ENCODE results near the gene A4GALT. TPM values are rescaled to one million over a fixed set of nuclear protein-coding genes. Genes with fewer than 3 reads are reported as not detected.
"Not testable (repeated sequence)": the region's sequence is repeated elsewhere in the genome, so short reads cannot be mapped to it uniquely, and the experiment has no call there.

The A4GALT gene
- polyA plus RNA-seq, 1 experiment: 1.8 TPM

- no peak overlapping the region for H3K4me3 ChIP-seq (ENCODE audit: low read depth, low read length)
- no peak overlapping the region for H3K27ac ChIP-seq (ENCODE audit: low read depth, low read length)
- POLR2A ChIA-PET: no interaction called here
- peaks cover 2% of the 10 kb centered on the region; the same call in 1 of the 2 replicates for H3K9me3 ChIP-seq (ENCODE audit: control insufficient read depth, insufficient read depth, low read length)
- DNase-seq (ENCODE audit: low read depth, low spot score): no peak
- no peaks in the 10 kb centered on the region for H3K27me3 ChIP-seq (ENCODE audit: control insufficient read depth, insufficient read depth, low read length)
- CTCF ChIA-PET: interaction anchor here (0.8 to 1.1 kb wide), 2 partner anchors 125 to 136 kb away, joined by 3 to 4 read pairs; no protein-coding TSS in a partner anchor
- TF ChIP-seq CTCF (IDR thresholded peaks at IDR 0.05; ENCODE audit: low read depth, low read length): no peak
Observed at GRCh38 chr22:42683578-42684283, 36.9 kb downstream of the A4GALT start.

GRCh38 chr22:42682113-42682851 is 38.4 kb downstream of the A4GALT start:
- H3K27me3 ChIP-seq (ENCODE audit: control insufficient read depth, insufficient read depth, low read length): no peaks in the 10 kb centered on the region
- CTCF ChIA-PET: no interaction called here
- no peak for DNase-seq (ENCODE audit: low read depth, low spot score)
- POLR2A ChIA-PET: no interaction called here
- H3K4me3 ChIP-seq (ENCODE audit: low read depth, low read length): no peak overlapping the region
- H3K9me3 ChIP-seq (ENCODE audit: control insufficient read depth, insufficient read depth, low read length): peaks cover 7% of the 10 kb centered on the region; the same call in 1 of the 2 replicates
- TF ChIP-seq CTCF (IDR thresholded peaks at IDR 0.05; ENCODE audit: low read depth, low read length): no peak
- H3K27ac ChIP-seq (ENCODE audit: low read depth, low read length): no peak overlapping the region

GRCh38 chr22:42680648-42681047 is 40.0 kb downstream of the A4GALT start:
- POLR2A ChIA-PET: interaction anchor here (0.5 to 1.0 kb wide), 2 partner anchors 17 to 112 kb away, joined by 3 to 8 read pairs; no protein-coding TSS in a partner anchor

GRCh38 chr22:42679691-42680090 is 41.0 kb downstream of the A4GALT start:
- no peak for DNase-seq (ENCODE audit: low read depth, low spot score)
- H3K27ac ChIP-seq (ENCODE audit: low read depth, low read length): no peak overlapping the region
- CTCF ChIA-PET: no interaction called here
- peaks cover 7% of the 10 kb centered on the region; the same call in 1 of the 2 replicates for H3K9me3 ChIP-seq (ENCODE audit: control insufficient read depth, insufficient read depth, low read length)
- H3K4me3 ChIP-seq (ENCODE audit: low read depth, low read length): no peak overlapping the region
- TF ChIP-seq CTCF (IDR thresholded peaks at IDR 0.05; ENCODE audit: low read depth, low read length): no peak
- H3K27me3 ChIP-seq (ENCODE audit: control insufficient read depth, insufficient read depth, low read length): no peaks in the 10 kb centered on the region
- POLR2A ChIA-PET: no interaction called here

More at GRCh38 chr22:42680648-42681047, 40.0 kb downstream of the A4GALT start:
- CTCF ChIA-PET: interaction anchor here (1.1 kb wide), 1 partner anchor 139 kb away, joined by 6 read pairs; no protein-coding TSS in a partner anchor
- H3K4me3 ChIP-seq (ENCODE audit: low read depth, low read length): no peak overlapping the region
- TF ChIP-seq CTCF (IDR thresholded peaks at IDR 0.05; ENCODE audit: low read depth, low read length): no peak
- peak; percentile 68 for DNase-seq (ENCODE audit: low read depth, low spot score)
- peaks cover 7% of the 10 kb centered on the region; the same call in 1 of the 2 replicates for H3K9me3 ChIP-seq (ENCODE audit: control insufficient read depth, insufficient read depth, low read length)
- H3K27ac ChIP-seq (ENCODE audit: low read depth, low read length): peak overlapping the region; percentile 87
- no peaks in the 10 kb centered on the region for H3K27me3 ChIP-seq (ENCODE audit: control insufficient read depth, insufficient read depth, low read length)

GRCh38 chr22:42678894-42679293 is 41.8 kb downstream of the A4GALT start:
- H3K9me3 ChIP-seq (ENCODE audit: control insufficient read depth, insufficient read depth, low read length): peaks cover 7% of the 10 kb centered on the region; the same call in 1 of the 2 replicates
- H3K4me3 ChIP-seq (ENCODE audit: low read depth, low read length): no peak overlapping the region
- POLR2A ChIA-PET: no interaction called here
- no peak for DNase-seq (ENCODE audit: low read depth, low spot score)
- TF ChIP-seq CTCF (IDR thresholded peaks at IDR 0.05; ENCODE audit: low read depth, low read length): no peak
- H3K27me3 ChIP-seq (ENCODE audit: control insufficient read depth, insufficient read depth, low read length): no peaks in the 10 kb centered on the region
- CTCF ChIA-PET: no interaction called here
- no peak overlapping the region for H3K27ac ChIP-seq (ENCODE audit: low read depth, low read length)

- H3K4me3 ChIP-seq (ENCODE audit: low read depth, low read length); CTCF ChIA-PET; H3K27me3 ChIP-seq (ENCODE audit: control insufficient read depth, insufficient read depth, low read length); DNase-seq (ENCODE audit: low read depth, low spot score); H3K27ac ChIP-seq (ENCODE audit: low read depth, low read length); POLR2A ChIA-PET; H3K9me3 ChIP-seq (ENCODE audit: control insufficient read depth, insufficient read depth, low read length): not testable (repeated sequence)
Observed at GRCh38 chr22:42677936-42678335, 42.7 kb downstream of the A4GALT start.
